BLaER1 treated with 17β-estradiol and CSF1 and Interleukin-3, amounts not matched to agents 10 nM and 100 nM (cell line): Measurements from ENCODE around the gene ATF7.
A peak's percentile ranks its signal among the peaks of the same experiment; 100 is the strongest.

ENCODE experiments used
- H3K27ac ChIP-seq, 11 experiments: shearing (Covaris generic); formaldehyde crosslinking; 2 replicates each; pipeline ENCODE4 v1.8.1; 2022
- H3K27me3 ChIP-seq, 11 experiments: shearing (Covaris generic); formaldehyde crosslinking; 2 replicates each; pipeline ENCODE4 v1.8.1; 2022
- H3K36me3 ChIP-seq, 11 experiments: shearing (Covaris generic); formaldehyde crosslinking; 2 replicates each; pipeline ENCODE4 v1.8.1; 2022
- H3K4me1 ChIP-seq, 10 experiments: shearing (Covaris generic); formaldehyde crosslinking; 2 replicates each; pipeline ENCODE4 v1.8.1; 2022
- H3K4me2 ChIP-seq, 11 experiments: shearing (Covaris generic); formaldehyde crosslinking; 2 replicates each; pipeline ENCODE4 v1.8.1; 2022
- H3K4me3 ChIP-seq, 10 experiments: shearing (Covaris generic); formaldehyde crosslinking; 2 replicates each; pipeline ENCODE4 v1.8.1; 2022
- H3K9ac ChIP-seq, 11 experiments: shearing (Covaris generic); formaldehyde crosslinking; 2 replicates each; pipeline ENCODE4 v1.8.1; 2022
- H3K9me3 ChIP-seq, 11 experiments: shearing (Covaris generic); formaldehyde crosslinking; replicated peaks in 1 of 11; 2 replicates each; pipeline ENCODE4 v1.8.1; 2022
- H4K20me1 ChIP-seq, 11 experiments: shearing (Covaris generic); formaldehyde crosslinking; 2 replicates each; pipeline ENCODE4 v1.8.1; 2022
- Cebpa-rat ChIP-seq, 11 experiments: shearing (Covaris generic); IDR thresholded peaks; 2 replicates each; pipeline ENCODE4 v1.8.1; 2022

ATF7 gene

GRCh38 chr12:53625946-53626701 is at the start of gene ATF7:
ATF7 (minus strand) TSS chr12:53626382; CDS start chr12:53601000, 25,382 bp downstream.
- H3K27ac ChIP-seq = peak within 1 kb of the TSS; percentile 88 to 99 (median 95)
- H3K4me1 ChIP-seq = peaks cover 39 to 49% (median 43%) of the 10 kb centered on the region in 10 experiments
- H3K9ac ChIP-seq = peak within 1 kb of the TSS; percentile 89 to 98 (median 95)
- H3K9me3 ChIP-seq = peaks cover 0 to 16% (median 8%) of the 10 kb centered on the region in 11 experiments; a peak in 12 of 22 replicates
- H3K27me3 ChIP-seq = no peaks in the 10 kb centered on the region
- peaks cover 0 to 19% (median 7%) of the 10 kb centered on the region in 11 experiments; a peak in 9 of 22 replicates for H3K36me3 ChIP-seq
- peak within 1 kb of the TSS; percentile 66 to 82 (median 78) for H3K4me3 ChIP-seq
- TF ChIP-seq Cebpa-rat (IDR thresholded peaks at IDR 0.05) = no peak
- peak within 1 kb of the TSS; percentile 84 to 99 (median 95) for H3K4me2 ChIP-seq
- H4K20me1 ChIP-seq = peaks cover 0 to 15% (median 0%) of the 10 kb centered on the region in 11 experiments; a peak in 5 of 22 replicates

GRCh38 chr12:53674977-53675700 is 49.0 kb upstream of the ATF7 start:
- H3K27me3 ChIP-seq = peaks cover 31 to 40% (median 38%) of the 10 kb centered on the region in 11 experiments
- peak overlapping the region; percentile 70 to 95 (median 92) for H3K27ac ChIP-seq
- peak overlapping the region; percentile 76 to 91 (median 87) for H3K9ac ChIP-seq
- TF ChIP-seq Cebpa-rat (IDR thresholded peaks at IDR 0.05) = no peak
- no peaks in the 10 kb centered on the region for H3K9me3 ChIP-seq
- peaks cover 21 to 53% (median 38%) of the 10 kb centered on the region in 10 experiments for H3K4me1 ChIP-seq
- peak overlapping the region; percentile 89 to 100 (median 98) for H3K4me2 ChIP-seq
- peaks cover 34 to 49% (median 45%) of the 10 kb centered on the region in 11 experiments for H3K36me3 ChIP-seq
- peaks cover 0 to 17% (median 4%) of the 10 kb centered on the region in 11 experiments; a peak in 8 of 22 replicates for H4K20me1 ChIP-seq
- H3K4me3 ChIP-seq = peak overlapping the region; percentile 62 to 84 (median 72)

GRCh38 chr12:53670971-53671370 is 44.8 kb upstream of the ATF7 start:
- no peak overlapping the region for H3K9ac ChIP-seq
- H3K27ac ChIP-seq = no peak overlapping the region
- TF ChIP-seq Cebpa-rat (IDR thresholded peaks at IDR 0.05) = no peak
- no peak overlapping the region for H3K4me3 ChIP-seq
- H3K9me3 ChIP-seq = no peaks in the 10 kb centered on the region
- no peaks in the 10 kb centered on the region for H3K27me3 ChIP-seq
- H3K4me1 ChIP-seq = peaks cover 11 to 40% (median 26%) of the 10 kb centered on the region in 10 experiments
- peaks cover 74 to 90% (median 84%) of the 10 kb centered on the region in 11 experiments for H3K36me3 ChIP-seq
- H3K4me2 ChIP-seq = no peak overlapping the region
- H4K20me1 ChIP-seq = peaks cover 0 to 43% (median 15%) of the 10 kb centered on the region in 11 experiments; a peak in 15 of 22 replicates

DNA sequence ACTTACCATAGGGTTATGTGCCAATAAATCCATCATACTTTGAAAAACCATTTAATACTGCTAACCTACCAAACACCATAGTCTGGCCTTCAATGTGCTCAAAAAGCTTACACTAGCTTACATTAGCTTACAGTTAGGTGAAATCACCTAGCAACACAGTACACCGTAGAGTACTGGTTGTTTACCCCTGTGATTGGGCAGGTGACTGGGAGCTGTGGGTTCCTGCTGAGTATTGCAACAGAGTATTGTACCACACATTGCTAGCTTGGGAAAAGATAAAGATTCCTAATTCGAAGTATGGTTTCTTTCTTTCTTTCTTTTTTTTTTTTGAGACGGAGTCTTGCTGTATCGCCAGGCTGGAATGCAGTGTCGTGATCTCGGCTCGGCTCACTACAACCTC is 44.1 kb upstream of the ATF7 start:
- no peak for TF ChIP-seq Cebpa-rat (IDR thresholded peaks at IDR 0.05)
- Histone ChIP-seq H3K4me3 (no peak overlapping the region), H3K9me3 (no peaks in the 10 kb centered on the region), H3K36me3 (peaks cover 80 to 96% (median 91%) of the 10 kb centered on the region in 11 experiments), H4K20me1 (peaks cover 3 to 49% (median 17%) of the 10 kb centered on the region in 11 experiments; a peak in 15 of 22 replicates), H3K27me3 (no peaks in the 10 kb centered on the region), H3K4me1 (peaks cover 9 to 39% (median 25%) of the 10 kb centered on the region in 10 experiments), H3K4me2 (no peak overlapping the region; a peak in 1 of 22 replicates), H3K9ac (no peak overlapping the region), H3K27ac (no peak overlapping the region)

- peaks cover 97 to 99% (median 98%) of the 10 kb centered on the region in 11 experiments for H3K36me3 ChIP-seq
- TF ChIP-seq Cebpa-rat (IDR thresholded peaks at IDR 0.05) = no peak
- H3K27ac ChIP-seq = no peak overlapping the region
- H3K9me3 ChIP-seq = no peaks in the 10 kb centered on the region
- H4K20me1 ChIP-seq = peaks cover 3 to 58% (median 22%) of the 10 kb centered on the region in 11 experiments; a peak in 15 of 22 replicates
- no peak overlapping the region for H3K4me2 ChIP-seq
- H3K4me3 ChIP-seq = no peak overlapping the region
- H3K4me1 ChIP-seq = peaks cover 0 to 11% (median 5%) of the 10 kb centered on the region in 10 experiments; a peak in 8 of 20 replicates
- no peak overlapping the region for H3K9ac ChIP-seq
- no peaks in the 10 kb centered on the region for H3K27me3 ChIP-seq
Observed at GRCh38 chr12:53667080-53667479, 40.9 kb upstream of the ATF7 start.

DNA sequence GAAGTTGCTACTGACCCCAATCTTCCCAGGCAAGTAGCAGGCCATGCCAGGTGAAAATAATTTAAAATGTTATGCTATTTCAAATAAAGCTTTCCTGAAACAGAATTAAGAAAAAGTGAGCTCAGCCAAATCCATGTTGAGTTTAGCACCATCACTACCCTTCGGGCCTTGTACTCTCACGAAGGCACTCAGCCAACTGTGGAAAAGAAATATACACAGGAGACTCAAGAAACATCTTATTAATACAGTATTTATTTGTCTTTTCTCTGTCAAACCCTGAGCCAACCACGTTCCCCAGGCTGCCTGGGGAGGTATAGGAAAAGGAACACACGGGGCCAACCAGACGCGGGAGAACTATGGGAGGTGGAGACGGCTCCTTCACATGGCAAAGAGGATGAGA is 38.8 kb upstream of the ATF7 start:
- no peak overlapping the region for H3K4me2 ChIP-seq
- H3K27me3 ChIP-seq = no peaks in the 10 kb centered on the region
- H4K20me1 ChIP-seq = peaks cover 2 to 40% (median 19%) of the 10 kb centered on the region in 11 experiments; a peak in 14 of 22 replicates
- H3K9me3 ChIP-seq = no peaks in the 10 kb centered on the region
- H3K36me3 ChIP-seq = peaks cover 78 to 96% (median 84%) of the 10 kb centered on the region in 11 experiments
- H3K4me1 ChIP-seq = peaks cover 0 to 8% (median 5%) of the 10 kb centered on the region in 10 experiments; a peak in 14 of 20 replicates
- H3K27ac ChIP-seq = no peak overlapping the region
- H3K9ac ChIP-seq = no peak overlapping the region
- H3K4me3 ChIP-seq = no peak overlapping the region
- TF ChIP-seq Cebpa-rat (IDR thresholded peaks at IDR 0.05) = no peak

DNA sequence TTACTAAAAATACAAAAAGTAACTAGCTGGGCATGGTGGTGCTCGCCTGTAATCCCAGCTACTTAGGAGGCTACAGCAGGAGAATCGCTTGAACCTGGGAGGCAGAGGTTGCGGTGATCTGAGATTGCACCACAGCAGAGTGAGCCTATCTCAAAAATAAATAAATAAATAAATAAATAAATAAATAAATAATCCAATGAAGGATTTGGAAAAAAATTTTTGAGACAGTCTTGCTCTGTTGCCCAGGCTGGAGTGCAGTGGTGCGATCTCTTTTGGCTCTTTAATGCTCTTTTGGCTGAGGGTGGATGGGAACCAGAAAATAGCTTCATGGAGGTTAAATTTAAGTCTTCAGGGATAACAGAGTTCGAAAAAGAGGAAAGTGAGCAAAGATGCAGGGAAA is 38.0 kb upstream of the ATF7 start:
- no peak overlapping the region for H3K27ac ChIP-seq
- no peak overlapping the region for H3K4me2 ChIP-seq
- H3K9ac ChIP-seq = no peak overlapping the region
- H3K4me1 ChIP-seq = peaks cover 0 to 15% (median 9%) of the 10 kb centered on the region in 10 experiments; a peak in 14 of 20 replicates
- TF ChIP-seq Cebpa-rat (IDR thresholded peaks at IDR 0.05) = no peak
- peaks cover 0 to 32% (median 12%) of the 10 kb centered on the region in 11 experiments; a peak in 12 of 22 replicates for H4K20me1 ChIP-seq
- H3K36me3 ChIP-seq = peaks cover 70 to 89% (median 76%) of the 10 kb centered on the region in 11 experiments
- H3K9me3 ChIP-seq = no peaks in the 10 kb centered on the region
- no peaks in the 10 kb centered on the region for H3K27me3 ChIP-seq
- no peak overlapping the region for H3K4me3 ChIP-seq

DNA sequence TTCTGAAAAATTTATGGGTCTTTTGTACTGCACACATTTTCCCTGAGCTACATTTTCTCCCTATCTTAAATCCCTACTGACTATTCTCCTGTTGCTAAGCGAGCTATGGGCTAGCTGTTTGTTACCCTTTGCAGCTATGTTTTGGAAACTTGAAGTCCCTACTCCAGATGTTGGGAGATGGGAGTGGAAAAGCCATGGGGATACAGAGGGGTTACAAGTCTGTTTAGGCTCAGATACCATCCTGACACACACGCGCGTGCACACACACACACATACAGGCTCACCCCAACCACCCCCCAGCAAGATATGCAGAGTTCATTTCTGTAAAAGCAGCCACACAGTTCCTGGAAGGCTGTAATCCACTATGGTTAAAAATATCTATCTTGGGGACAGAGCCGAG is 33.9 kb upstream of the ATF7 start:
- Histone ChIP-seq H4K20me1 (peaks cover 0 to 8% (median 3%) of the 10 kb centered on the region in 11 experiments; a peak in 5 of 22 replicates), H3K4me3 (no peak overlapping the region), H3K36me3 (peaks cover 31 to 54% (median 36%) of the 10 kb centered on the region in 11 experiments), H3K9me3 (no peaks in the 10 kb centered on the region), H3K4me2 (peak overlapping the region in 7 of 11 experiments; percentile 4 to 58 (median 43); a peak in 11 of 22 replicates), H3K27me3 (no peaks in the 10 kb centered on the region), H3K27ac (no peak overlapping the region), H3K4me1 (peaks cover 0 to 19% (median 9%) of the 10 kb centered on the region in 10 experiments; a peak in 14 of 20 replicates), H3K9ac (no peak overlapping the region)
- no peak for TF ChIP-seq Cebpa-rat (IDR thresholded peaks at IDR 0.05)
